GM21529 (cell line): ENCODE measurements around the gene SYPL1.
"Not testable (repeated sequence)": the region's sequence is repeated elsewhere in the genome, so short reads cannot be mapped to it uniquely, and the experiment has no call there.

Source experiments
- ATAC-seq: cut with Tn5 transposase; IDR thresholded peaks from one replicate; pipeline ENCODE4 v1.9.1; 2021; ENCODE audit not compliant: unreplicated experiment

Gene SYPL1

DNA sequence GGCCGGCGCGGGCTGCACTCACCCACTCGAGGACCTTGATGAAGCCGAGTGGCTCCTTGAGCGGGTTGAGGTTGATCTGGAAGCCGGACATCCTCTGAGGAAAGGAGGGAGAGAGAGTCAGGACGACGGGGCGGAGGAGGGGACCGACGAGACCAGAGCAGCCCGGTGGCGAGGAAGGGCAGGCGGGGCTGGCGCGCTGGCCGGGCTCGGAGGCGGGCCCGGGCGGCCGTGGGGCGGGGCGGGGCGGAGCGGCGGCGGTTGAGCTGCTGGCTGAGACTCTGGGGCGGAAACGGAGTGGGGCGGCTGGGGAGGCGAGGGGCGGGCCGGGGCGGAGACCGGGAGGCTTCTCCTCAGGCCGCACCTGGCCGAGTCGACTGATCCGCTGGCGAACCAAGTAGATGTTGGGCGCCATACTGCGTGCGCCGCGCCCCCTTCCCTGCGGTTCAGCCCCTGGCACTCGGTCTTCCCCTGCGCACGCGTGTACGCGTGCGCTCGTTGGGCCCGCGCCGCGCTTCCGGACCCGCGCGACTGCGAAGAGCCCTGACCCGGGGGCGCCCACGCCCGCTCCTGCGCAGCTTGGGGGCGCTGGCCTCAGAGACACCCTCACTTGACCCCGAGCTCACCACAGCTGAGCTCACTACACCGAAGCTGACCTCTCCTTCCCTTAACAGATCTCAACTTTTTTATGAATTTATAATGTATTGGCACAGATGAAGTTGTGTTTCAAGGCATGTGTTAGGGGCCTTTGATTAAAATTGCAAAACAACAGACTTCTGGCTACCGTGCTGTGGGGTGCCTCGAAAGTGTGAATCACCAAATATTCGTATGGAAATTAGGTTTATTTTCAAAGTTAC, at the start of gene SYPL1:
SYPL1 (minus strand) TSS at position 195 of the 854 bp plus-strand sequence; CDS start at position 91, 104 bp downstream.
- peak; percentile 78 for ATAC-seq

DNA sequence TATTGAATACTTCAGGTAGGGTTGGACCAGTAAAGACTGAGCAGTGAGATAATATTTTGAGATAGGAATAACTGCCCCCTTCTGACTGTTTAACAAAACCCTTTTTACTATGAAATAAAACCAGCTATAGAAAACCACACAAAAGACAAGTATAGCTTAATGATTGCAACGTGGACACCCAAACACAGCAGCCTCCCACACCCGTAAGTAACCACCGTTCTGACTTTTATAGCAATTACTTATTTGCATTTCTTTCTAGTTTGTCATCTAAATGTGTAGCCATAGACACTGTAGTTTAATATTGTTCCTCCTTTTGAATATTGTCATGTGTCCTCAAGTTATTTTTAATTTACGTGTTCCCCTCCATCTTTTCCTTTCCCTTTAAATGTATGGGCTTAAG, 42.9 kb upstream of the SYPL1 start:
- ATAC-seq: no peak

- peak; percentile 71 for ATAC-seq
Measured at GRCh38 chr7:106153891-106154449, 41.9 kb upstream of the SYPL1 start.

- no peak for ATAC-seq
Measured at GRCh38 chr7:106152313-106152665, 40.2 kb upstream of the SYPL1 start.

DNA sequence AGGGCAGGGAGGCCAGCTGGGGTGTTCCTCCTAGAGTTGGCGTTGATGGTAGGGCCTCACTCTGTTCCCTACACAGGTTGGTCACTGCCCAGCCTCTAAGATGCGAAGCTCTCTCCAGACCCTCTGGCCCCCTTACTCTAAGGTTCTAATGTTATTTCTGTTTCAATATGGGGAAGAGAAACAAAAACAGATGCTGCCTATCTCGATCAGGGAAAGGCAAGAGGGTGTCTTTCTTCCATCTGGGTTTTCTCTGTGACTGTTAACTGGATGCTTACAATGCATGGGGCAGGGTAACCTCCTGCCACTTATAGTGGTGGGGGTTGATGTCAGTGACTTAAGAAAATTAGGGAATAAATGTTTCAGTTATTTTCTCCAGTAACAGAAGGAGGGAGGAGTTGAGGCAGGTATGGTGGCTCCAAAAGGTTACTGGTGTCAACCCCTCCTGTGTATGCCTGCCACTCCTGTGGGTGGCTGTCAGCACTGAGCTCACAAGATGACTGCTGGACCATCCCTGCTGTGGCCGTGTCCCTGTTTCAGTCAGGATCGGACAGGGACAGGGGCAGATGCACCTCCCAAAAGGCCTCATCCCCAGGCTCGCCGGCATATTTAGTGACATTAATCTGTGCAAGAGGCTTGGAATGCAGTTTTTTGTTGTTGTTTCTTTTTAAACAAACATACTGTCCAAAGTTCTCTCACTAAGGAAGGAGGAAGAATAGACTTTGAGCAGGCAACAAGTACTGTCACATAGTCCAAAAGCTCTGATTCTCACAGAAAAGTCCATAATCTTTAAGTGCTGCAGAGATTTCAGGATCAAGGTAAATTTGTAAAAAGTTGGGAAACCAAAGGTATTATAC, 39.6 kb upstream of the SYPL1 start:
- ATAC-seq: no peak

- no peak for ATAC-seq
Measured at GRCh38 chr7:106143711-106144337, 31.7 kb upstream of the SYPL1 start.

GRCh38 chr7:106142136-106142535, 30.0 kb upstream of the SYPL1 start:
- ATAC-seq: no peak

DNA sequence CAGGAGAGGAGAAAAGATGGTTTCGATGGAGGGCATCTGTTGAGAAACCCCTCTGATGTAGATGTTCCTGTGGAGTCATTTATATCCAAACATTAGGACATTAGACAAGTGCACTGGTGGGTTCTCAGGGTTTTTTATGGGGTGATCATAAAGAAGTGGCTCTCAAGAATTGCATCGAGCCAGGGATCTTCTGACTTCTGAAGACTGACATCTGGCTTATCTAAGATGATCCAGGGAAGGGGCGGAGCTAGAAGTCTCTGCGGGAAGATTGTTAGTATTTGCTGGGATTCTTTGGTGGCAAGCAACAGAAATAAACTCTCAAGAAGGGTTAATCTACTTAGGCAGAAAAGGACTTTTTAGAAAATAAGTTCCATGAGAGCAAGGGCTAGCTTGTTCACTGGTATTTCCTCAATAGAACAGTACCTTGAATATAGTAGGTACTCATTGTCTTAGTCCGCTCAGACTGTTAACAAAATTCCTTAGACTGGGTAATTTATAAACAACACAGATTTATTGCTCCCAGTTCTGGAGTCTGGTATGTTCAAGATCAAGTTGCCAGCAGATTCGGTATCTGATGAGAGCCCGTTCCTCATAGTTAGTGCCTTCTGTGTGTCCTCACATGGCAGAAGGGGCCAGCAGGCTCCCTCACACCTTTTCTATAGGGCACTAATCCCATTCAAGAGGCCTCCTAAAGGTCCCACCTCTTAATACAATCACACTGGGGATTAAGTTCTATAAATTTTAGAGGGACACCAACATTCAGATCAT, 28.5 kb upstream of the SYPL1 start:
- no peak for ATAC-seq

GRCh38 chr7:106139265-106140251, 27.4 kb upstream of the SYPL1 start:
- no peak for ATAC-seq

GRCh38 chr7:106138776-106139175, 26.7 kb upstream of the SYPL1 start:
- ATAC-seq: no peak

- ATAC-seq: not testable (repeated sequence)
Measured at GRCh38 chr7:106138181-106138580, 26.1 kb upstream of the SYPL1 start.

DNA sequence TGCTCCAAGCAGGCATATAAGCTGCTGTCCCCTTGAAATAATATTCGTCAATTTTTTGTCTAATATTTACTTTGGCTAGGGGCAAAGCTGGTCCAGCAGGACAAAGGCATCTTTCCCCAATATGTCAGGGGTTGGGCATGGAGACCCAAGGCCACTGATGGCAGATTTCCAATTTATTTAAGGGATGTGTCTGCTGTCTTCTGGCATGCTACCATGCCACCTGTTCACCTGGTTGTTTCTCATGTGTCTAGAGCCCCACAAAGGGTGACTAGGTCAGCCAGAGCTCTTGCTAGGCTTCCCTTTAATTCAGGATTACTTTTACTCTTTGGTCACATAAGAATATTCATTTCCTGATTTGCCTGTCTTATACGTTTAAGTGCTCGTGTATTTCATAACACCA, 22.1 kb upstream of the SYPL1 start:
- ATAC-seq: no peak

GRCh38 chr7:106129291-106129690, 17.2 kb upstream of the SYPL1 start:
- no peak for ATAC-seq

DNA sequence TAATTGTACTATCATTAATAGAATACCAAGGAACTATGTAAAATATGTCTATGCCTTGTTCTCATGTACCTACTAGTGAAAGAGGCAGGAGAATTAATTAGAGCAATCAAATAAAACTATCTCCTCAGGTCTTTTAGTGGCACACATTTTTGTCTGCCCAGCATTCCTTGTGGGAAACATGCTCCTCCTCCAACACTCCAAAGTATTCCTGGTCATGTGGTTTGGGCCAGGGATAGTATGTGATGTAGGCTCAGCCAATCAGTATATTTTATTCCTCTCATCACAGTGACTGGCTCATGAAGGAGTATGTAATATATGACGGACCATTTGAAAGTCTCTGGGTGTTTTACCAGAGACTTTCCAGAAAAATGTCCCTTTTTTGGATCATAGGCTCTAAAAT, 16.7 kb upstream of the SYPL1 start:
- no peak for ATAC-seq

GRCh38 chr7:106127984-106128780, 16.1 kb upstream of the SYPL1 start:
- no peak for ATAC-seq

- ATAC-seq: no peak
Measured at GRCh38 chr7:106126170-106126938, 14.2 kb upstream of the SYPL1 start.

DNA sequence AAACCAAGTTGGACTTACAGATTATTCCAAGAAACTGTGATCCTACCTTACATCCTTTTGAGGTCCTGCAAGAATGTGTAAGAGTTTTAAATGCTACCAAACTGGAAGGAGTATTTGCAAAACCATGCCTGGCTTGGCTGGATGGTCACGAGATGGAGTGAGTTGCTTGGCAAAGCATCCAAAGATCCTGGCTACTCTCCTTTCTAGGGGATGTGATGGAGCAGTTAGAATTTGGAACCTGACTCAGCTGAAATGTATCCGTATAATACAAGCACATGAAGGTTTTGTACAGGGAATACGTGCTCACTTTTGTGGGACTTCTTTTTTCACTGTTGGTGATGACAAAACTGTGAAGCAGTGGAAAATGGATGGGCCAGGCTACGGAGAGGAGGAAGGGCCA, 13.3 kb upstream of the SYPL1 start:
- no peak for ATAC-seq

DNA sequence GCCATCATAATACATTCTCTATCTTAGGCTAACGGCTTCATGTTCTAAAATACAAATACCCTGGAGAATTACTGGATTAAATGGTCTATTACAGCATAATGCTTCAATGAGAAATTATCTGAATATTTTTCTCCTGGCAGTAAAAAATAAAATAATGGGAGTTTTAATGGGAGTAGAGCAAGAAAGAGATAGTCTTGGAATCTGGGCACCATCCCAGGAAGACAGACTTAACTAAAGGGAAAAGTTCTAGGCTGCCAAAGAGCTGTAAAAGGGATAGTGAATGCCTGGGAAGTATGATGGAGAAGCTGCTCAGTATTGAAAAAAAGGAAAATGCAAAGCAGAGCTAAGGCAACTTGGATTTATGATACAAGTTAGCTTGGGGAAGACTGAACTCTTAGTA, 12.1 kb upstream of the SYPL1 start:
- ATAC-seq: no peak
